SK-MEL-5 (cell line): ENCODE measurements around the gene KIDINS220. TPM values are rescaled to one million over a fixed set of nuclear protein-coding genes. Genes with fewer than 3 reads are reported as not detected.
"Not testable (repeated sequence)": the region's sequence is repeated elsewhere in the genome, so short reads cannot be mapped to it uniquely, and the experiment has no call there.

Source experiments
- DNase-seq: peaks from one replicate; pipeline ENCODE4 v3.0.0-alpha.2; 2016; ENCODE audit warnings: low read depth, low spot score
- in situ Hi-C: cut with HindIII; loops from 2 replicates; pipeline ENCODE4 v1.10.0; 2016; ENCODE audit warnings: low sequenced_read_pairs, high pct_unique_total_duplicates, low pct_unique_long_range_greater_than_20kb
- total RNA-seq: library from RNA; depleted of rRNA; stranded (reverse); fragments of >200 nt; shearing (Covaris generic); gene quantifications from 2 replicates; pipeline ENCODE4 v1.2.3, GENCODE V29; 2014

Gene KIDINS220
- total RNA-seq, 1 experiment from 2014 or later = 54.5 TPM

- in situ Hi-C loops = no loop called here
These were observed 107.5 kb downstream of the KIDINS220 start for GRCh38 chr2:8729939-8730338.

GRCh38 chr2:8729101-8729500 lies 108.3 kb downstream of the KIDINS220 start:
- DNase-seq, in situ Hi-C loops: not testable (repeated sequence)

More at GRCh38 chr2:8729939-8730338, 107.5 kb downstream of the KIDINS220 start:
- DNase-seq = no peak

GRCh38 chr2:8728305-8729015 lies 109.0 kb downstream of the KIDINS220 start:
- DNase-seq = no peak
- in situ Hi-C loops = no loop called here

- no peak for DNase-seq
- in situ Hi-C loops = no loop called here
These were observed 111.6 kb downstream of the KIDINS220 start for GRCh38 chr2:8725838-8726237.

GRCh38 chr2:8722986-8723385 lies 114.4 kb downstream of the KIDINS220 start:
- in situ Hi-C loops = no loop called here
- DNase-seq = no peak

GRCh38 chr2:8721410-8721809 lies 116.0 kb downstream of the KIDINS220 start:
- in situ Hi-C loops = no loop called here
- no peak for DNase-seq

GRCh38 chr2:8720741-8721140 lies 116.7 kb downstream of the KIDINS220 start:
- DNase-seq = no peak
- in situ Hi-C loops = no loop called here

- no peak for DNase-seq
- in situ Hi-C loops = no loop called here
These were observed 117.9 kb downstream of the KIDINS220 start for GRCh38 chr2:8719528-8719927.

GRCh38 chr2:8714971-8715370 lies 122.4 kb downstream of the KIDINS220 start:
- DNase-seq = no peak
- in situ Hi-C loops = no loop called here

- no peak for DNase-seq
- in situ Hi-C loops = no loop called here
These were observed 123.1 kb downstream of the KIDINS220 start for GRCh38 chr2:8714283-8714682.

- in situ Hi-C loops = no loop called here
- DNase-seq = no peak
These were observed 126.5 kb downstream of the KIDINS220 start for GRCh38 chr2:8710951-8711350.

- in situ Hi-C loops = no loop called here
- DNase-seq = no peak
These were observed 127.8 kb downstream of the KIDINS220 start for GRCh38 chr2:8709611-8710010.

- in situ Hi-C loops = no loop called here
- no peak for DNase-seq
These were observed 132.5 kb downstream of the KIDINS220 start for GRCh38 chr2:8704906-8705305.

GRCh38 chr2:8701681-8702379 lies 135.6 kb downstream of the KIDINS220 start:
- in situ Hi-C loops = no loop called here
- DNase-seq = no peak

GRCh38 chr2:8699839-8700238 lies 137.6 kb downstream of the KIDINS220 start:
- no peak for DNase-seq
- in situ Hi-C loops = no loop called here

GRCh38 chr2:8697190-8697589 lies 140.2 kb downstream of the KIDINS220 start:
- in situ Hi-C loops = no loop called here
- DNase-seq = peak; percentile 45

- in situ Hi-C loops = no loop called here
- no peak for DNase-seq
These were observed 142.7 kb downstream of the KIDINS220 start for GRCh38 chr2:8694737-8695136.

GRCh38 chr2:8693157-8693821 lies 144.1 kb downstream of the KIDINS220 start:
- in situ Hi-C loops = no loop called here
- DNase-seq = peak; percentile 51

- in situ Hi-C loops = no loop called here
- no peak for DNase-seq
These were observed 144.6 kb downstream of the KIDINS220 start for GRCh38 chr2:8692783-8693156.
